GM23338 (cell line): ENCODE measurements around the gene SNAP47.

Experiments used
- EZH2 ChIP-seq: fragments of 200-600 bp; sonication (generic); IDR thresholded peaks from one replicate; pipeline ENCODE4 v1.8.0; 2017; ENCODE audit warnings: antibody characterized with exemption, mild to moderate bottlenecking, low read depth; ENCODE audit not compliant: unreplicated experiment
- EZH2phosphoT487 ChIP-seq: fragments of 200-600 bp; sonication (generic); IDR thresholded peaks from one replicate; pipeline ENCODE4 v1.8.1; 2018; ENCODE audit warnings: antibody characterized with exemption; ENCODE audit not compliant: unreplicated experiment
- JUNB ChIP-seq: IDR thresholded peaks from one replicate; pipeline ENCODE4 v1.6.1; 2016; ENCODE audit warnings: antibody characterized with exemption; ENCODE audit not compliant: unreplicated experiment
- POLR2AphosphoS5 ChIP-seq: IDR thresholded peaks from 2 replicates; pipeline ENCODE4 v1.6.1; 2016; ENCODE audit warnings: antibody characterized with exemption, low read depth
- TF ChIP-seq, protein P1 (sequence below), 2 experiments: fragments of 200-600 bp in 1 of 2; sonication (generic) in 1 of 2; conservative IDR thresholded peaks; 2 replicates each; pipeline versions ENCODE4 v1.5.1 to v1.6.1; 2016 to 2017; ENCODE audit warnings: antibody characterized with exemption in 2 of 2, low read depth in 2 of 2, mild to moderate bottlenecking in 2 of 2, moderate library complexity in 1 of 2
- TF ChIP-seq, protein P2 (sequence below): IDR thresholded peaks from one replicate; pipeline ENCODE4 v1.6.1; 2018; ENCODE audit warnings: antibody characterized with exemption; ENCODE audit not compliant: unreplicated experiment

DNA sequence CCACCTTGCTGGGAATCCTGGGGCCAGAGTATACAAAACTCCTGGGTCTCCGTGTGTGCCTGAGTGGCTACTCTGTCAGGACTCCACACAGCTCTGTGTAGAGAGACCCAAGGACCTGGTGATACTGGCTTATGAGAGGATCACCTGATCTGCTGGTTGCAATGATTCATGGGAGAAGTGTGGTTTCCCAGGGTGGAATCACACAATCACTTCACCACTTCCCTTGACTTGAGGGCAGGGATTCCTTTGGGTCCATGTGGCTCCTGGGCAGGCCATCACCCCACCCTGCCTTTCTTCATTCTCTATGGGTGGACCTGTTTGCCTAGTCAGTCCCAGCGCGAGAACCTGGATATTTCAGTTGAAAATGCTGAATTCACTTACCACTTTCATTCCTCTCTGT lies 93.6 kb downstream of the SNAP47 start:
- TF ChIP-seq, protein P1, sequence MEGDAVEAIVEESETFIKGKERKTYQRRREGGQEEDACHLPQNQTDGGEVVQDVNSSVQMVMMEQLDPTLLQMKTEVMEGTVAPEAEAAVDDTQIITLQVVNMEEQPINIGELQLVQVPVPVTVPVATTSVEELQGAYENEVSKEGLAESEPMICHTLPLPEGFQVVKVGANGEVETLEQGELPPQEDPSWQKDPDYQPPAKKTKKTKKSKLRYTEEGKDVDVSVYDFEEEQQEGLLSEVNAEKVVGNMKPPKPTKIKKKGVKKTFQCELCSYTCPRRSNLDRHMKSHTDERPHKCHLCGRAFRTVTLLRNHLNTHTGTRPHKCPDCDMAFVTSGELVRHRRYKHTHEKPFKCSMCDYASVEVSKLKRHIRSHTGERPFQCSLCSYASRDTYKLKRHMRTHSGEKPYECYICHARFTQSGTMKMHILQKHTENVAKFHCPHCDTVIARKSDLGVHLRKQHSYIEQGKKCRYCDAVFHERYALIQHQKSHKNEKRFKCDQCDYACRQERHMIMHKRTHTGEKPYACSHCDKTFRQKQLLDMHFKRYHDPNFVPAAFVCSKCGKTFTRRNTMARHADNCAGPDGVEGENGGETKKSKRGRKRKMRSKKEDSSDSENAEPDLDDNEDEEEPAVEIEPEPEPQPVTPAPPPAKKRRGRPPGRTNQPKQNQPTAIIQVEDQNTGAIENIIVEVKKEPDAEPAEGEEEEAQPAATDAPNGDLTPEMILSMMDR (conservative IDR thresholded peaks at IDR 0.05; ENCODE audit: low read depth in 2 of 2): no peak
- no peak for TF ChIP-seq POLR2AphosphoS5
- no peak for TF ChIP-seq EZH2phosphoT487
- TF ChIP-seq JUNB: no peak
- TF ChIP-seq EZH2: no peak
- TF ChIP-seq, protein P2, sequence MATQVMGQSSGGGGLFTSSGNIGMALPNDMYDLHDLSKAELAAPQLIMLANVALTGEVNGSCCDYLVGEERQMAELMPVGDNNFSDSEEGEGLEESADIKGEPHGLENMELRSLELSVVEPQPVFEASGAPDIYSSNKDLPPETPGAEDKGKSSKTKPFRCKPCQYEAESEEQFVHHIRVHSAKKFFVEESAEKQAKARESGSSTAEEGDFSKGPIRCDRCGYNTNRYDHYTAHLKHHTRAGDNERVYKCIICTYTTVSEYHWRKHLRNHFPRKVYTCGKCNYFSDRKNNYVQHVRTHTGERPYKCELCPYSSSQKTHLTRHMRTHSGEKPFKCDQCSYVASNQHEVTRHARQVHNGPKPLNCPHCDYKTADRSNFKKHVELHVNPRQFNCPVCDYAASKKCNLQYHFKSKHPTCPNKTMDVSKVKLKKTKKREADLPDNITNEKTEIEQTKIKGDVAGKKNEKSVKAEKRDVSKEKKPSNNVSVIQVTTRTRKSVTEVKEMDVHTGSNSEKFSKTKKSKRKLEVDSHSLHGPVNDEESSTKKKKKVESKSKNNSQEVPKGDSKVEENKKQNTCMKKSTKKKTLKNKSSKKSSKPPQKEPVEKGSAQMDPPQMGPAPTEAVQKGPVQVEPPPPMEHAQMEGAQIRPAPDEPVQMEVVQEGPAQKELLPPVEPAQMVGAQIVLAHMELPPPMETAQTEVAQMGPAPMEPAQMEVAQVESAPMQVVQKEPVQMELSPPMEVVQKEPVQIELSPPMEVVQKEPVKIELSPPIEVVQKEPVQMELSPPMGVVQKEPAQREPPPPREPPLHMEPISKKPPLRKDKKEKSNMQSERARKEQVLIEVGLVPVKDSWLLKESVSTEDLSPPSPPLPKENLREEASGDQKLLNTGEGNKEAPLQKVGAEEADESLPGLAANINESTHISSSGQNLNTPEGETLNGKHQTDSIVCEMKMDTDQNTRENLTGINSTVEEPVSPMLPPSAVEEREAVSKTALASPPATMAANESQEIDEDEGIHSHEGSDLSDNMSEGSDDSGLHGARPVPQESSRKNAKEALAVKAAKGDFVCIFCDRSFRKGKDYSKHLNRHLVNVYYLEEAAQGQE: no peak
